GM21515 (cell line): ENCODE results near the gene TRAF3.
A peak's percentile ranks its signal among the peaks of the same experiment; 100 is the strongest.
"Not testable (repeated sequence)": the region's sequence is repeated elsewhere in the genome, so short reads cannot be mapped to it uniquely, and the experiment has no call there.

Experiments
- ATAC-seq: cut with Tn5 transposase; IDR thresholded peaks from one replicate; pipeline ENCODE4 v1.9.1; 2021; ENCODE audit not compliant: unreplicated experiment

Gene TRAF3

DNA sequence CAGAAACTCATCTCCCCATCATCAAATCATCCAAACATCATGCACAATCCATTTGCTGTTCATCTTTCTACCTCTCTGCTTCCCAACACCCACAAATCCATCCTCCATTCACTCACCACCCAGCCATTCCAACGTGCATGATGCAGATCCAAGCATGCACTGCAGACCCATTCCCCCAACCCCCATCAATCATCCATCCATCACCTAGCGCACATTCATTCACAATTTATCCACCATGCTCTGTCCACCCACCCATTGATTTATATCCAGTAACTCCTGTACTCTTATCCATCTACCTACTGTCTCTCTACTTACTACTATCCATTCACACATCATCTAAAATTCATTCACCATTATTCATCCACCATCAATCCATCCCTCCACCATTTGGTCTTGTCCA, 141.2 kb downstream of the TRAF3 start:
- ATAC-seq = no peak

DNA sequence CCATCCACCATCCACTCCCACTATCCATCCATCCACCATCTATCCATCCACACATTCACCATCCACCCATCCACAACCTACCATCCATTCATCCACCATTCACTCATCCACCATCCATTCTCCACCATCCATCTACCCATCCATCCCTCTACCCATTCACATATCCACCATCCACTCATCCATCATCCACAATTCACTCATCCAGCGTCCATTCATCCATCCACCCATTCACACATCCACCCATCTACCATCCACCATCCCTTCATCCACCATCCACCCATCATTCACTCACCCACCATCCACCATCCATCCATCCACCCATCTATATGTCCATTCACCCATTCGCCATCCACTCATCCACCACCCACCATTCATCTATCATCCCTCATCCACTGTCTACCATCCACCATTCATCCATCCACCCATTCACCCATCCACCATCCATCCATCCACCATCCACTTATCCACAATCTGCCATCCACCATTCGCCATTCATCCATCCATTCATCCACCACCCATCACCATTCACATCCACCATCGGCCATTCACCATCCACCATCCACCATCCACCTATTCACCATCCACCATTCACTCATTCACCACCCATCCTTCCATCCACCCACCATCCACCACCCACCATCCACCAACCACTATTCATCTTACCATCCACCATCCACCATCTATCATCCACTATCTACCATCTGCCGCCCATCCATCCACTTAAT, 143.2 kb downstream of the TRAF3 start:
- no peak for ATAC-seq

DNA sequence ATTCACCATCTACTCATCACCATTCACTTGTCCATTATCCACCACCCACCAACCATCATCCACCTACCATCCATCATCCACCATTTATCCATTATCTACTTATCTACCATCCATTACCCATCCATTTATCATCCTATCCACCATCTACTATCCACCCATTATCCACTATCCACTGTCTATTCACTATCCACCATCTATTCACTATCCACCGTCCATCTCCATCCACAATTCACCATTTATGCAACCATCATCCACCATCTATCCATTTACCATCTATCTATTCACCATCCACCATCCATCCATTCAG, 143.7 kb downstream of the TRAF3 start:
- ATAC-seq = no peak

DNA sequence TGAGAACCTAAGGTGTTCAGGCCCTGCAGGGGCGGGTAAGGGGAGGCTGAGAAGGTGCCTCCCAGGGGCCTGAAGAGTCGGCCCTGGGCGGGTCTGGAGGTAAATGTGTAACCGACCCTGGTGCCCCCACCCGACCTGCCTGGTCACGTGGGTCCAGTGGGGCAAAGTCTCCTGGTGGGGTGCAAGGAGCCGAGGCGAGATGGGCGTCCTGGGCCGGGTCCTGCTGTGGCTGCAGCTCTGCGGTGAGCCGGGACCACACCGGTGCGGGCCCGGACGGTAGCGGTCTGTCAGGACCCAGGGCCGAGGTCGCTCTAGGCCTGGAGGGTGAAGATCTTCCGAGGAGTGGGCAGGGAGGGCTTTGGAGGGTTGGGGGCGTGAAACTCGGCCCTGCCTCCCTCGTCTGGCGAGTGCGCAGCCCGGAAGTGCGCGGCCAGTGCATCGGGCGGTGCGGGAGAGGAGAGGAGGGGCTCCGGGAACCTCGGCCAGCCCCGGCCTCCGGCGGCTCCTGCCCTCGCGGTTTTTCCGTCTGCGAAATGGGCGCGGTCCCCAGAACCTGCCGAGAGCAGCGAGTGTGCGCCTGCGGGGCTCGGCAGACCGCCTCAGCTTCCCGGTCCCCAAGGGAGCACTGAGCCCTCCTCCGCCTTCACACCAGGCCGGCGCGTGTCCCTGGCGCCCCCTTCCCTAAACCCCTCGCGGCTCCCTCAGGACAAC, 145.4 kb downstream of the TRAF3 start, which contains the start of gene AMN:
Gene AMN, plus strand, starts transcription at position 174 of the 711 bp plus-strand sequence. Its CDS starts 26 bp downstream, at position 200.
- ATAC-seq = no peak

DNA sequence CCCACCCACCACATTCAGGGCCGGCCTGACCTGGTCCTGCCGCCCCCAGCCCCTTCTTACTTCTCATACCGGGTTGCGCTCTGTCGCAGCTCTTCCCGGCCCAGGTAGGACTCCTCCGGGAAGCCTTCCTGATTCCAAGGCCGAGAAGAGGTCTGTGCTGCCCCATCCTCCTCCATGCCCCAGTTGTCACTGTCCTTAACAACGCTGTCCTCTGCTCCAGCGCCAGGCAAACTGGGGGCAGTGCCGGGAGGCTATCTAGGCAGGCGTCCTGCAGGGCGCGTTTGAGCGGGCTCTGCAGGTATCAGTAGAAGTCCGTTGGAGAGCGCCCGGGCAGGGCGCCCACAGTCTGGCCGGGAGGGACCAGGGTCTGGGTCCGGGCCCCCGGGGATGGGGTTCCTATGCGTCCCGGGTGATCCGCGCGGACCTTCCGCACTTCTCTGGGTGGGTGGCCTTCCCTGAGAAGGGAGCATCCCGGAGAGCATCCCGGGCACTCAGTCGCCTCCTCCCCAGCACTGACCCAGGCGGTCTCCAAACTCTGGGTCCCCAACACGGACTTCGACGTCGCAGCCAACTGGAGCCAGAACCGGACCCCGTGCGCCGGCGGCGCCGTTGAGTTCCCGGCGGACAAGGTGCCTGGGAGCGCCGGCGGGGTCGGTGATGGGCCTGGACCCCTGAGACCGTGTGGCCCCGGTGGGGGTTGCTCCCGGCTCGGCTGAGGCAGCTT, 146.1 kb downstream of the TRAF3 start:
- ATAC-seq = no peak

DNA sequence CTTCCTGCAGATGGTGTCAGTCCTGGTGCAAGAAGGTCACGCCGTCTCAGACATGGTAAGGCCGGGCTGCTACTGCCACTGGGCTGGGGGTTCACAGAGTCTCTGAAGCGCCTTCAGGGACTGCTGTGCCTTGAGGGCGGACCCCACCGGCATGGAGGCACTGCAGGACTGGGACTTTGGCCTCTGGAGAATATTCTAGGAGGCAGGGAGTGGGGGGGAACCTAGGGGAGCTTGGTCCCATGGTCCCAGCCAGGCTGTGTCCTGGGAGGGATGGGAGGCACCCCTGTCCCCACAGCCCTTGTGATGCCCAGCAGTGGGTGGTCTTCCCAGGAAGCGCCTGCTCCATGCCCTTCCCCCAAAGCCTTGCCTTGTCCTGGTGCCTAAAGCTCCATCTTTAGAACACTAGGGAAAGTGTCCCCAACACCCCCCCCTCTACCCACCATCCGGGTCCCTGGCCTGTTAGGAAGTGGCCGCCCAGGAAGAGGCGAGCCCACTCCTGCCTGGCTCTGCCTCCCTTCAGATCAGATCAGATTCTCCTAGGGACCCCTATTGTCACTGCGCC, 146.8 kb downstream of the TRAF3 start:
- ATAC-seq = no peak

DNA sequence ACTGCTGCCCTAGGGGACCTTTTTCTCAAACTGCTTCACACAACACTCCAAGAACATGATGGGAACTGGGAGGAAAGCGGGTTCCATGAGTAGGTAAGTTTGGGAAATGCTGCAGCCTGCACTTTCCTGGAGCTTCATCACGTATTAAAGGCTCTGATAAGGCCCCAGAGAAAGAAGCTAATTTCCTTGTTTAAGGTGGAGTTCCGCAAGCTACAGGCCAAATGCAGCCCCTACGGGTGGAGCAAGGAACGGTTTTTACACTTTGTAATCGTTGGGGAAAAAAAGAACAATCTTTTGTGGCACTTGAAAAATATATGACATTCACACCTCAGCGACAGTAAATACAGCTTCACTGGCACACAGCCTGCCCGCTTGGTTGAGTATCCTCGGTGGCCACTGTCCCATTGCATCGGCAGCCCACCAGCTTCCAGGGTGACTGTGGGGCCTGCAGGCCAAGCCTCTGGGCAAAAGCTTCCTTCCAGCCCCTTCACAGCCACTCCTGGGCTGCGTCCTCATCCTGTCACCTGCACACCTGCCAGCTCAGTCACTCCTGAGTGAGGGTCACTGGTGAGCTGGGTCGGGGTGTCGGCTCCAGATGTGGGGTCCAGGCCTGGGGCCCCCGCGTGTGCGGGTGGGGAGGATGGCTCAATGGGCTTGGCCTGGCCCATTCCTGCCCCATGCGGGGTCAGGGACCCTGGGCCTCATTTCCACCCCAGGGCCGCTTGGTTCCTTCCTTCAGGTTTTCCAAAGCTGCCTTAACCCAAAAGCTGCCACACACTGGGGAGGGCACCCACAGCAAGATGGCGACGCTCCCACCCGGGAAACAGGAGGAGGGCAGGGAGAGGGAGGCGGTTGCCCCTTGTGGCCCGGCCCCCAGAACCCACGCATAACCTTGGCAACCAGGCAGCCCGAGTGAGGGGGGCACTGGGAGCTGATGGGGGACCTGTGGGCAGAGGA, 147.7 kb downstream of the TRAF3 start:
- ATAC-seq = no peak

DNA sequence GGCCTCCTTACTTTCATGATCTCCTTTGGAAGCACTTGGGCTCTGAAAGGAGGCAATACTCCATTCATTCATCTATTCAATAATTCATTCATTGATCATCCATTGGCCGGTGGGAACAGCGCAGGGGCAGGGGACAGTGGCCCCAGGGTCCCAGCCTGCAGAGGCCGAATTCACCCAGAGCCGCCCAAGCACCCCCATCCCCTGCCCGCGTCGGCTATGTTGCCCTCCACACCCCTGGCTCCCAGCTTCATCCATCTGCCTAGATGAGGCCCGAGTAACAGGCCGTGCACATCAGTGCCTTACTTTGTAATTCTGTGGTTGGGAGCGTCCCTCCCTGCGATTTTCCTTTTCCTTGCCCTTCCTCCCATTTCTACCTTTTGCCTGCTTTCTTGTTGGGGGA, 148.4 kb downstream of the TRAF3 start:
- no peak for ATAC-seq

DNA sequence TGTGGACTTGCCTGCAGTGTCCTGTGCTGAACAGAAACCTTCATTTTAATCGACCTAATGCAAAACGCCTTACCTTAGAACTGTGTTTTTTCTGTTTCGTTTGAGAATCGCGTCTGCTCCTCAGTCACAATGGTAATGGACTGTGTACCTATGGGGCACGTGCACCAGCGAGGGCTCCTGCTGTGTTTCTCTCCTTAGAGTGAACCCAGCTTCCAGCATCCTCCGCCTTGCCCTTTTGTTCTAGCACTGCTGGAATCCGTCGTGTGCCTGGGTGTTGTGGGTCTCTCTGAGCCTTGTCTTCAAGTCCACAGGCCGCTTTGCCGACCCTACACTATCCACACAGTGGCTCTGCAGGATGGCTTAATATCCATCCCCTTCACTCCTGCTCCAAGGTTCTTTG, 148.9 kb downstream of the TRAF3 start:
- no peak for ATAC-seq

DNA sequence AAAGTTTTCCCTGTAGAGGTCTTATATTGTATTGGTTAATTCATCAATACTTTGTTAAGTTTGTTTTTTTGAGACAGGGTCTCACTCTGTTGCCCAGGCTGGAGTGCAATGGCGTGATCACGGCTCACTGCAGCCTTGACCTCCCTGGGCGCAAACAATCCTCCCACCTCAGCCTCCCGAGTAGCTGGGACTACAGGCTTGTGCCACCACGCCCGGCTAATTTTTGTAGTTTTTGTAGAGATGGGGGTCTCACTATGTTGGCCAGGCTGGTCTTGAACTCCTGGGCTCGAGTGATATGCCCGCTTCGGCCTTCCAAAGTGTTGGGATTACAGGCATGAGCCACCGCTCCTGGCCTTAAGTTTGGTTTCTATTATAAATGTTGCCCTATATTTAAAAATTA, 149.6 kb downstream of the TRAF3 start:
- not testable (repeated sequence) for ATAC-seq

DNA sequence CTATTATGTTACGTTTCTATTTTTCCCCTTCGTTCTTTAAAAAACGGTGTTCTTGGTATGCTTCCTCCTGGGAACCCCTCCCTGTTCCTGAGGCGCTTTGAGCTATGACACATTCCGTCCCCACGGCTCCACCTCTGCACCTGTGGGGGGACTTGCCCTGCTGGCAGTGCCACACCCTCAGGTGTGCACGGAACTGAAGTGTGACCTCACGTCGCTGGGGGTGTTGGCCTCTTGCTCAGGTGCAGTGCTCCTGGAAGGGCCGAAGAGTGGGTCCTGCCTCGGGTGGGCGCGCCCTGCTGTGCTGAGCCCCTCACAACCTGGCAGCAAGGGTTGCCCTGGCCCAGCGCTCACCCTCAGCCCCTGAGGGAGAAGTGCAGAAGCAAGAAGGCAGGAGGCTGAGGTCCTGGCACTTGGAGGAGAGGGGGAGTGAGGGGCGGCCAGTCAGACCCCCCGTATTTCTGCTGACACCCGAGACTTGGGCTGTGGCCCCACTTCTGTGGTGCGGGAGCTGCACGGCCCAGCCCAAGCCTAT, 150.2 kb downstream of the TRAF3 start:
- ATAC-seq = no peak

DNA sequence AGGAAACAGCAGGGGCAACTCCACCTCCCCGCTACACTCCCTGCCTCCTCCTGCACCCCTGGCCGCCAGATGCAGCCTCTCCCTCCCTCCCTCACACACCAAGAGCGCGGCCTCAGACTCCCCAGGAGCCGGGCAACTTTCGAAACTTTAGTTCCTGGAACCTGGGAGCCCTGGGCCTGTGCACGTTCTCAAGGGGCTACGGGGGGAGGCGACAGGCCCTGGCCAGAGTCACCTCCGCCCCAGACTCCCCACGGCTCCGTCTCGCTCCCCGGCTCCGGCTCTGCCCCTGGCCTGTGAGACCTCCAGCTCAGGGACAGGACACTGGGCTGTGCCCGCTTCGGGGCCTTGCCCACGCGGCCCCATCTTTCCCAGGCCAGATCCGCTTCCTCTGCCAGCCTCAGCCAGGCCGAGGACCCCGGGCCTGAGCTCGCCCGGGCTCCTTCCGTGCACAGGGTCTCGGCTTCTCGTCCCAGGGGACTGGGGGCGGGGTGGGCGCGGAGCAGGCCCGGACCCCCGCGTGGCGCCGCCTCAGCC, 150.7 kb downstream of the TRAF3 start:
- no peak for ATAC-seq

DNA sequence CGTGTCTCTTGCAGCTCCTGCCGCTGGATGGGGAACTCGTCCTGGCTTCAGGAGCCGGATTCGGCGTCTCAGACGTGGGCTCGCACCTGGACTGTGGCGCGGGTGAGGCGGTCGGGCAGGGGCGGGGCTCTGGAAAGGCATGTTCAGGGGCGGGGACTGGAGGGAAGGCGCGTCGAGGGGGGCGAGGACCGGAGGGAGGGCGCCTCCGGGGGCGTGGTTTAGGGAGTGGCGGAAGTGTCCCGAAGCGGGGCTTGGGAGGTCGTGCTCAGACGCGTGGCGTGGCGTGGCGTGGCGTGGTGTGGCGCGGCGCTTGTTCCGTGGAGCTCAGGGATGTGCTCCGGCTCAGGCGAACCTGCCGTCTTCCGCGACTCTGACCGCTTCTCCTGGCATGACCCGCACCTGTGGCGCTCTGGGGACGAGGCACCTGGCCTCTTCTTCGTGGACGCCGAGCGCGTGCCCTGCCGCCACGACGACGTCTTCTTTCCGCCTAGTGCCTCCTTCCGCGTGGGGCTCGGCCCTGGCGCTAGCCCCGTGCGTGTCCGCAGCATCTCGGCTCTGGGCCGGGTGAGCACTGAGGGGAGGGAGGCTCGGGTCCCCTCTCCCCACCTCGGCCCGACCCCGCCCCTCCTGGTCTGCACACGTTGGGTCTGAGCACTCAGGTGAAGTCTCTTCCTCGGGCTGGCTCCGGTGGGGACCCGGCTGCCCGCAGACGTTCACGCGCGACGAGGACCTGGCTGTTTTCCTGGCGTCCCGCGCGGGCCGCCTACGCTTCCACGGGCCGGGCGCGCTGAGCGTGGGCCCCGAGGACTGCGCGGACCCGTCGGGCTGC, 151.4 kb downstream of the TRAF3 start:
- ATAC-seq = peak; percentile 51

DNA sequence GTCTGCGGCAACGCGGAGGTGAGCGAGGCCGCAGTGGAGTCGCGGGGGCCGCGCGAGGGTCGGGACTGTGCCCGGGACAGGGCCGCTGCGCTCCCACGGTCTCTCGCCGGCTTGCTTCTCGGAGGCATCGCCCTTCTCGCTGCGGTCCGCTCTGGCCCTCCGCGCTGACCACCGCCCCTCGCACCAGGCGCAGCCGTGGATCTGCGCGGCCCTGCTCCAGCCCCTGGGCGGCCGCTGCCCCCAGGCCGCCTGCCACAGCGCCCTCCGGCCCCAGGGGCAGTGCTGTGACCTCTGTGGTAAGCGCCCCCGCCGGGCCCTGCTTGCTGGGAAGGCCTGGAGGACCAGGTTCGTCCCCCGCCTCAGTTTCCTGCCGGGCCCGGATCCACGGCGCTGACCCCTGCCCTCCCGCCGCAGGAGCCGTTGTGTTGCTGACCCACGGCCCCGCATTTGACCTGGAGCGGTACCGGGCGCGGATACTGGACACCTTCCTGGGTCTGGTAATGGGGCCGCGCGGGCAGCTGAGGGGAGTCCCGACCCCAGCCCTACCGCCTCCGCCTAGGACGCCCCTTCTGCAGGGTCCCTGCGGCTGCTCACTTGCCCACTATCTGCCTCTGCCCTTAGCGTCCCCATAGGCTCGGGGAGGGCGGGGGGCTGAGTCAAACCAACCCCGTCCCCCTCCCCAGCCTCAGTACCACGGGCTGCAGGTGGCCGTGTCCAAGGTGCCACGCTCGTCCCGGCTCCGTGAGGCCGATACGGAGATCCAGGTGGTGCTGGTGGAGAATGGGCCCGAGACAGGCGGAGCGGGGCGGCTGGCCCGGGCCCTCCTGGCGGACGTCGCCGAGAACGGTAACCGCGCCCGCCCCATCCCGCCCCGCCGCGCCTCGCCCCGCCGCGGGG, 152.2 kb downstream of the TRAF3 start:
- no peak for ATAC-seq

DNA sequence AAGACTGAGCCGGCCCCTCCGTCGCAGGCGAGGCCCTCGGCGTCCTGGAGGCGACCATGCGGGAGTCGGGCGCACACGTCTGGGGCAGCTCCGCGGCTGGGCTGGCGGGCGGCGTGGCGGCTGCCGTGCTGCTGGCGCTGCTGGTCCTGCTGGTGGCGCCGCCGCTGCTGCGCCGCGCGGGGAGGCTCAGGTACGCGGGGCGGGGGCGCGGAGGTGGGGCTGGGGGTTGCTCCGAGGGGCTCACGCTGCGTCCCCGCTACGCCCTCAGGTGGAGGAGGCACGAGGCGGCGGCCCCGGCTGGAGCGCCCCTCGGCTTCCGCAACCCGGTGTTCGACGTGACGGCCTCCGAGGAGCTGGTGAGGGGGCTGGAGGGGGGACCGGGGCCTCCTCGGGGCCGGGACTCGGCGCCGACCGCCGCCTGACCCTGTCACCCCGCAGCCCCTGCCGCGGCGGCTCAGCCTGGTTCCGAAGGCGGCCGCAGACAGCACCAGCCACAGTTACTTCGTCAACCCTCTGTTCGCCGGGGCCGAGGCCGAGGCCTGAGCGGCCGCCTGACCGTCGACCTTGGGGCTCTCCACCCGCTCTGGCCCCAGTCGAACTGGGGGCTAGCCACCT, 153.0 kb downstream of the TRAF3 start:
- no peak for ATAC-seq

DNA sequence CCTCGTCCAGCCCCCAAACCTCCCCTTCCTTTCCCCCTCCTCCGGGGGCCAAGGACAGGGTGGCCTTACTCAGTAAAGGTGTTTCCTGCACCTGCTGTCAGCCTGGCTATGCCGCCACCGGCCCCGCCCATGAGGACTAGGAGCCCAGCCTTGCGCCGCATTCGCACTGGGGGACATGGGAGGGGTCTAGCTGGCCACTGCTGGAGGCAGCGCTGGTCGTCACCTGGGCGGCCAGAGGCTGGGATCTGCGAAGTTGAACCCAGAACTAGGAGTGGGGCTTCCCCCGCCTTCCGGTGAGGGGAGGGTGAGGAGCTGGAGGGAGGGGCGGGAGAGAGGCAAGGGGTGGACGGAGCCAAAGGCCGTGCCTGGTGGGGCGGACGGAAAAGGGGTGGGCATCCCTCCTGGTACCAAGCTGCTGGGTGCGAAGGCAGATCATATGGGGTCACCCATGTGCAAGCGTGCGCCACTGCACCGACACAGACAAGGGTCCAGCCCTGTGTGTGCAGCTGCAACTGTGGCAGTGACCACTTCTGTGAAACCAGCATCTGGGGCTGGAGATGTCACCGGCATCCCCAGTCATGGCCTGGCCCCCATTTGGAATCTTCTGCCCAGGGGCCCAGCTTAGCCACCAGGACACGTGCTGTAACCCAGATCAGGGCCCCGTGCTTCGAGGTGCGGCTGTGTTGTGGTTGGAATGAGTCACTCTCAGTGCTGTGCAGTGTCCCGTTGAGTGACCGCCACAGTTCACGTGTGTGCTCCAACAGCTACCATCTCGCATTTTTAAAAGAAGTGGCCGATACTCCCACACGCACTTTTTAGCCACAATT, 153.7 kb downstream of the TRAF3 start:
- no peak for ATAC-seq
